Measurements from ENCODE around the gene PCDHA1.

Gene PCDHA1

GRCh38 chr5:140925806-140926442 lies 140.0 kb downstream of the PCDHA1 start, which contains the start of gene PCDHAC1:
TSS of gene PCDHAC1 (plus strand) at chr5:140926299. CDS start at chr5:140926893, 594 bp downstream.
- peak within 1 kb of the TSS; percentile 8; the same call in 1 of the 2 replicates for H3K27ac ChIP-seq
- no peak for TF ChIP-seq ZFX (IDR thresholded peaks at IDR 0.05; ENCODE audit: borderline replicate concordance)
- TF ChIP-seq, protein P1, sequence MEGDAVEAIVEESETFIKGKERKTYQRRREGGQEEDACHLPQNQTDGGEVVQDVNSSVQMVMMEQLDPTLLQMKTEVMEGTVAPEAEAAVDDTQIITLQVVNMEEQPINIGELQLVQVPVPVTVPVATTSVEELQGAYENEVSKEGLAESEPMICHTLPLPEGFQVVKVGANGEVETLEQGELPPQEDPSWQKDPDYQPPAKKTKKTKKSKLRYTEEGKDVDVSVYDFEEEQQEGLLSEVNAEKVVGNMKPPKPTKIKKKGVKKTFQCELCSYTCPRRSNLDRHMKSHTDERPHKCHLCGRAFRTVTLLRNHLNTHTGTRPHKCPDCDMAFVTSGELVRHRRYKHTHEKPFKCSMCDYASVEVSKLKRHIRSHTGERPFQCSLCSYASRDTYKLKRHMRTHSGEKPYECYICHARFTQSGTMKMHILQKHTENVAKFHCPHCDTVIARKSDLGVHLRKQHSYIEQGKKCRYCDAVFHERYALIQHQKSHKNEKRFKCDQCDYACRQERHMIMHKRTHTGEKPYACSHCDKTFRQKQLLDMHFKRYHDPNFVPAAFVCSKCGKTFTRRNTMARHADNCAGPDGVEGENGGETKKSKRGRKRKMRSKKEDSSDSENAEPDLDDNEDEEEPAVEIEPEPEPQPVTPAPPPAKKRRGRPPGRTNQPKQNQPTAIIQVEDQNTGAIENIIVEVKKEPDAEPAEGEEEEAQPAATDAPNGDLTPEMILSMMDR (IDR thresholded peaks at IDR 0.05) = no peak

DNA sequence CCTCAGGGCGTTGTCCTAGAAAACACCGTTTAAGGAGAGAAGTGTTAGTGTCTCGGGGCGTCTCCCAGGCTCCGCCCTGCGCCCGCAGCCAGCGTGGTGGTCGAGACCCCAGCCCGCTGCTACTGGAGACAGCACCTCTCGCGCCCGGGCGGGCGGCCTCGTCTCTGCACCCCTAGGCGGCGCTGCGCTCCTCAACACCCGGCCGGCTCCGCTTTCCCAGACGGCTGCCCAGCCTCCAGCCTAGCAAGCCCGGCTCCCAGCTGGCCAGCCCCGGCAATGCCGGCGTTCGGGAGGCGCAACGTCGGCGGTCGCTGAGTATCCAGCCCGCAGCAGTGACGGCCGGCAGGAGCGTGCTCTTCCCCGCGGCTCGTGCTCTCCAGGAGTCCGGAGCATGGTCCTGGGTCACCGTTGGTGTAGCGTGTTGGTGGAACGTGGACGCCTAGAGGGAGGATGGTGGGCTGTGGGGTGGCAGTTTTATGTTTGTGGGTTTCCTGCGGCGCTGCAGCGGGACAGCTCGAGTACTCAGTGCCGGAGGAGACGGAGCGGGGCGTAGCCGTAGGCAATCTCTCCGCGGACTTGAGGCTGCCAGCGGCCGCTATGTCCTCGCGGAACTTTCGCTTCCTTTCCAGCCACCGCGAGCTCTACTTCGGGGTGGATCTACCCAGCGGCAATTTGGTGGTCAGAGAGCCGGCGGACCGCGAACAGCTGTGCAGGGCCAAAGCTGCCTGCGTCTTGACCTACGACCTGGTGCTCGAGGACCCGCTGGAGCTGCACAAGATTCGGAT lies 140.7 kb downstream of the PCDHA1 start:
- no peak for TF ChIP-seq ZFX (IDR thresholded peaks at IDR 0.05; ENCODE audit: borderline replicate concordance)
- TF ChIP-seq, protein P1 (IDR thresholded peaks at IDR 0.05) = peak; percentile 80
- peak overlapping the region; percentile 8; the same call in 1 of the 2 replicates for H3K27ac ChIP-seq

DNA sequence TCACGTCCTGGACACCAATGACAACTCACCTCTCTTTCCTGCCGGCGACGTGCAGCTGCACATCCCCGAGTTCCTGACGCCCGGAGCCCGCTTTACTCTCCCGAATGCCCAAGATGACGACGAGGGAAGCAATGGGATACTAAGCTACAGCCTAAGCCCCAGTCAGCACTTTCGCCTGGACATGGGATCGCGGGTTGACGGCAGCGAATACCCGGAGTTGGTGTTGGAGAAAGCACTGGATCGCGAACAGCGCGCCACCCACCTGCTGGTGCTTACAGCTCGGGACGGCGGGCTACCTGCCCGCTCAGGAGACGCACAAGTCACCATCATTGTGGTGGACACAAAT lies 141.3 kb downstream of the PCDHA1 start:
- no peak overlapping the region for H3K27ac ChIP-seq
- TF ChIP-seq ZFX (IDR thresholded peaks at IDR 0.05; ENCODE audit: borderline replicate concordance) = no peak
- TF ChIP-seq, protein P1 (IDR thresholded peaks at IDR 0.05) = no peak

GRCh38 chr5:140934964-140935606 lies 149.1 kb downstream of the PCDHA1 start:
- no peak for TF ChIP-seq ZFX (IDR thresholded peaks at IDR 0.05; ENCODE audit: borderline replicate concordance)
- TF ChIP-seq, protein P1 (IDR thresholded peaks at IDR 0.05) = no peak
- H3K27ac ChIP-seq = no peak overlapping the region

DNA sequence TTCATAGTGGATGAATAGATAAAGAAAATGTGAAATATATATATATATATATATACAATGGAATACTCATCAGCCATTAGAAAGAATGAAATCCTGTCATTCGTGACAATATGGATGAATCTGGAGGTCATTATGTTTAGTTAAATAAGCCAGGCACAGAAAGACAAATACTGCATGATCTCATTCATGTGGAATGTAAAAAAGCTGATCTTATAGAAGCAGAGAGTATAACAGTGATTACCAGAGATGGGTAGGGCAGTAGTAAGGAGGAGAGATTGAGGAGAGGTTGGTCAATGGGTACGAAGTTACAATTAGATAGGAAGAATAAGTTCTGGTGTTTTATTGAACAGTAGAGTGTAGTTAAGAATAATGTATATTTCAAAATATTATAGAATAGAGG lies 160.6 kb downstream of the PCDHA1 start:
- TF ChIP-seq, protein P1 (IDR thresholded peaks at IDR 0.05) = no peak
- TF ChIP-seq ZFX (IDR thresholded peaks at IDR 0.05; ENCODE audit: borderline replicate concordance) = no peak

GRCh38 chr5:140951636-140952035 lies 165.7 kb downstream of the PCDHA1 start:
- peak overlapping the region; percentile 70 for H3K27ac ChIP-seq
- no peak for TF ChIP-seq ZFX (IDR thresholded peaks at IDR 0.05; ENCODE audit: borderline replicate concordance)
- TF ChIP-seq, protein P1 (IDR thresholded peaks at IDR 0.05) = no peak

More for the DNA sequence above, 160.6 kb downstream of the PCDHA1 start:
- H3K27ac ChIP-seq = peak overlapping the region; percentile 37

Data from 22Rv1 (cell line).